ENCODE measurements around the gene CCR1.
A peak's percentile ranks its signal among the peaks of the same experiment; 100 is the strongest.

DNA sequence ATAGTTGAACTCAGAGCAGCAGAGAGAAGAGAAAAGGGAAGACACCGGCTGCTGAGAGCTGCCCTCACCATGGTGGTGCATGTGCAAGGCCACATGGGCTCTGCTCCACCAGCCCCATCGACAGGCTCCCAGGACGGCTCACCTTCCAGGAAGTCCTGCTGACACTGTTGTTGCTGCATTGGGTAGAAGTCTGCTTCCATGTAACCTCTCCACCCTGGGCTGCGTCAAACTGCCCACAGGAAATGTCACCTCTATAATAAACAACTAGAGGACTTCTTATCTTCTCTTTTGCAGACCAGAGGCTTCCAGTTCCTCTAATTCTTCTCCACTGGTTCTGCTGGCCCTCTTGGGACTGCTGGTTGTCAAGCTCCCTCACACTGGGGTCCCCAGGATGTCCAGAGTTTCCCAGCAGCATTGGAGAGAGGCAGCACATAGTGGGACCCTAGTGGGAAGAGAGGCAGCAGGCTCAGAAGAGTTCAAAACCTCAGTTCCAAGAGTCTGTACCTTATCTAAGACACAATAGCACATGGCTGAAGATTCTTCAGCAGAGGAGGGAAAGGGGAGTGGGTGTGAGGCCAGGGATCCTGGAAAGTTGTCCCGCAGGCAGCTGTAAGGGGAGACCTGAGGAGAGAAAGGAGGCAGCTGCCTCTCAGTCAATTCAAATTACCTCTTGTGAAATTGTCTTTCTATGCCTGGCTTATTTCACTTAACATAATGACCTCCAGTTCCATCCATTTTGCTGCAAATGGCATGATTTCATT is 28.4 kb upstream of the CCR1 start:
- no peak for TF ChIP-seq POLR2A (IDR thresholded peaks at IDR 0.05; ENCODE audit: extremely low read depth, insufficient read length)
- TF ChIP-seq, protein P1, sequence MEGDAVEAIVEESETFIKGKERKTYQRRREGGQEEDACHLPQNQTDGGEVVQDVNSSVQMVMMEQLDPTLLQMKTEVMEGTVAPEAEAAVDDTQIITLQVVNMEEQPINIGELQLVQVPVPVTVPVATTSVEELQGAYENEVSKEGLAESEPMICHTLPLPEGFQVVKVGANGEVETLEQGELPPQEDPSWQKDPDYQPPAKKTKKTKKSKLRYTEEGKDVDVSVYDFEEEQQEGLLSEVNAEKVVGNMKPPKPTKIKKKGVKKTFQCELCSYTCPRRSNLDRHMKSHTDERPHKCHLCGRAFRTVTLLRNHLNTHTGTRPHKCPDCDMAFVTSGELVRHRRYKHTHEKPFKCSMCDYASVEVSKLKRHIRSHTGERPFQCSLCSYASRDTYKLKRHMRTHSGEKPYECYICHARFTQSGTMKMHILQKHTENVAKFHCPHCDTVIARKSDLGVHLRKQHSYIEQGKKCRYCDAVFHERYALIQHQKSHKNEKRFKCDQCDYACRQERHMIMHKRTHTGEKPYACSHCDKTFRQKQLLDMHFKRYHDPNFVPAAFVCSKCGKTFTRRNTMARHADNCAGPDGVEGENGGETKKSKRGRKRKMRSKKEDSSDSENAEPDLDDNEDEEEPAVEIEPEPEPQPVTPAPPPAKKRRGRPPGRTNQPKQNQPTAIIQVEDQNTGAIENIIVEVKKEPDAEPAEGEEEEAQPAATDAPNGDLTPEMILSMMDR (IDR thresholded peaks at IDR 0.05; ENCODE audit: low read depth, low read length): no peak
- TF ChIP-seq MYC (IDR thresholded peaks at IDR 0.05; ENCODE audit: low read depth, low read length): peak; percentile 91
- peak; percentile 91 for TF ChIP-seq MAX (IDR thresholded peaks at IDR 0.05; ENCODE audit: low read depth, low read length)
